ENCODE results near the gene CLN5.

GRCh38 chr13:77022341-77022740 is 30.5 kb downstream of the CLN5 start:
- TF ChIP-seq POLR2A (IDR thresholded peaks at IDR 0.05) = no peak
- no peak for TF ChIP-seq CTCF (IDR thresholded peaks at IDR 0.05)
- no peak for TF ChIP-seq POLR2AphosphoS5 (IDR thresholded peaks at IDR 0.05)
